GM08714 (cell line): ENCODE data around the gene PTPRN2.
"Not testable (repeated sequence)": the region's sequence is repeated elsewhere in the genome, so short reads cannot be mapped to it uniquely, and the experiment has no call there.

Experiments used
- H3K4me3 ChIP-seq: fragments of 200-500 bp; sonication (Bioruptor generic); 2 replicates; pipeline ENCODE4 v1.5.1; 2014; ENCODE audit warnings: mild to moderate bottlenecking, low read length, inconsistent platforms
- ZNF274 ChIP-seq: IDR thresholded peaks from 2 replicates; pipeline ENCODE4 v1.6.1; 2012; ENCODE audit warnings: mild to moderate bottlenecking, low read depth, low read length

The PTPRN2 gene

GRCh38 chr7:158176561-158177173 lies 411.0 kb downstream of the PTPRN2 start:
- no peak for TF ChIP-seq ZNF274
- no peak overlapping the region for H3K4me3 ChIP-seq

- no peak overlapping the region for H3K4me3 ChIP-seq
- no peak for TF ChIP-seq ZNF274
Observed at GRCh38 chr7:158175779-158176178, 411.8 kb downstream of the PTPRN2 start.

- TF ChIP-seq ZNF274: no peak
Observed at GRCh38 chr7:158174947-158175346, 412.7 kb downstream of the PTPRN2 start.

GRCh38 chr7:158167373-158167772 lies 420.2 kb downstream of the PTPRN2 start:
- no peak for TF ChIP-seq ZNF274
- H3K4me3 ChIP-seq: no peak overlapping the region

More at GRCh38 chr7:158174947-158175346, 412.7 kb downstream of the PTPRN2 start:
- no peak overlapping the region for H3K4me3 ChIP-seq

- TF ChIP-seq ZNF274: no peak
- H3K4me3 ChIP-seq: no peak overlapping the region
Observed at GRCh38 chr7:158166386-158167340, 421.0 kb downstream of the PTPRN2 start.

- no peak overlapping the region for H3K4me3 ChIP-seq
- no peak for TF ChIP-seq ZNF274
Observed at GRCh38 chr7:158165711-158166110, 421.9 kb downstream of the PTPRN2 start.

- no peak overlapping the region for H3K4me3 ChIP-seq
- TF ChIP-seq ZNF274: no peak
Observed at GRCh38 chr7:158164101-158165095, 423.2 kb downstream of the PTPRN2 start.

GRCh38 chr7:158161194-158161593 lies 426.4 kb downstream of the PTPRN2 start:
- no peak for TF ChIP-seq ZNF274
- H3K4me3 ChIP-seq: no peak overlapping the region

GRCh38 chr7:158160199-158160598 lies 427.4 kb downstream of the PTPRN2 start:
- TF ChIP-seq ZNF274: no peak

GRCh38 chr7:158157460-158157859 lies 430.2 kb downstream of the PTPRN2 start:
- no peak overlapping the region for H3K4me3 ChIP-seq
- TF ChIP-seq ZNF274: no peak

More at GRCh38 chr7:158160199-158160598, 427.4 kb downstream of the PTPRN2 start:
- H3K4me3 ChIP-seq: no peak overlapping the region

GRCh38 chr7:158151273-158151672 lies 436.4 kb downstream of the PTPRN2 start:
- H3K4me3 ChIP-seq: not testable (repeated sequence)

GRCh38 chr7:158150234-158150633 lies 437.4 kb downstream of the PTPRN2 start:
- no peak for TF ChIP-seq ZNF274
- no peak overlapping the region for H3K4me3 ChIP-seq

- not testable (repeated sequence) for H3K4me3 ChIP-seq
Observed at GRCh38 chr7:158147431-158147830, 440.2 kb downstream of the PTPRN2 start.

GRCh38 chr7:158145370-158145769 lies 442.3 kb downstream of the PTPRN2 start:
- H3K4me3 ChIP-seq: no peak overlapping the region
- no peak for TF ChIP-seq ZNF274
